ENCODE results near the gene GNA14.
"Not testable (repeated sequence)": the region's sequence is repeated elsewhere in the genome, so short reads cannot be mapped to it uniquely, and the experiment has no call there.

DNA sequence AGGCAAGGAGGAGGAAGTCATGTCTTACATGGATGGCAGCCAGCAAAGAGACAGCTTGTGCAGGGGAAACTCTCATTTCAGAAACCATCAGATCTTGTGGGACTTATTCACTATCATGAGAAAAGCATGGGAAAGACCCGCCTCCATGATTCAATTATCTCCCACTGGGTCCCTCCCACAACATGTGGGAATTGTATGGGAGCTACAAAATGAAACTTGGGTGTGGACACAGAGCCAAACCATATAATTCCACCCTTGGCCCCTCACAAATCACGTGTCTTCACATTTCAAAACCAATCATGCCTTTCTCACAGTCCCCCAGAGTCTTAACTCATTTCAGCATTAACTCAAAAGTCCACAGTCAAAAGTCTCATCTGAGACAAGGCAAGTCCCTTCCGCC lies 42.0 kb upstream of the GNA14 start:
- TF ChIP-seq, protein P1, sequence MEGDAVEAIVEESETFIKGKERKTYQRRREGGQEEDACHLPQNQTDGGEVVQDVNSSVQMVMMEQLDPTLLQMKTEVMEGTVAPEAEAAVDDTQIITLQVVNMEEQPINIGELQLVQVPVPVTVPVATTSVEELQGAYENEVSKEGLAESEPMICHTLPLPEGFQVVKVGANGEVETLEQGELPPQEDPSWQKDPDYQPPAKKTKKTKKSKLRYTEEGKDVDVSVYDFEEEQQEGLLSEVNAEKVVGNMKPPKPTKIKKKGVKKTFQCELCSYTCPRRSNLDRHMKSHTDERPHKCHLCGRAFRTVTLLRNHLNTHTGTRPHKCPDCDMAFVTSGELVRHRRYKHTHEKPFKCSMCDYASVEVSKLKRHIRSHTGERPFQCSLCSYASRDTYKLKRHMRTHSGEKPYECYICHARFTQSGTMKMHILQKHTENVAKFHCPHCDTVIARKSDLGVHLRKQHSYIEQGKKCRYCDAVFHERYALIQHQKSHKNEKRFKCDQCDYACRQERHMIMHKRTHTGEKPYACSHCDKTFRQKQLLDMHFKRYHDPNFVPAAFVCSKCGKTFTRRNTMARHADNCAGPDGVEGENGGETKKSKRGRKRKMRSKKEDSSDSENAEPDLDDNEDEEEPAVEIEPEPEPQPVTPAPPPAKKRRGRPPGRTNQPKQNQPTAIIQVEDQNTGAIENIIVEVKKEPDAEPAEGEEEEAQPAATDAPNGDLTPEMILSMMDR (IDR thresholded peaks at IDR 0.05): not testable (repeated sequence)
- not testable (repeated sequence) for TF ChIP-seq POLR2A, POLR2AphosphoS5 (IDR thresholded peaks at IDR 0.05)

Data from breast epithelium (tissue), 3 donors.